Stimulated activated CD8-positive, alpha-beta memory T cell treated with anti-CD3 and anti-CD28 coated beads, Interleukin-7, amount 100 ng/mL, for 24 hours (primary cell): ENCODE data around the gene TUBB6.

Experiments used
- DNase-seq: peaks from one replicate; pipeline ENCODE4 v3.0.0-alpha.2; 2020; ENCODE audit warnings: low read depth

Gene TUBB6

GRCh38 chr18:12338382-12338781 lies 30.3 kb downstream of the TUBB6 start:
- no peak for DNase-seq

DNA sequence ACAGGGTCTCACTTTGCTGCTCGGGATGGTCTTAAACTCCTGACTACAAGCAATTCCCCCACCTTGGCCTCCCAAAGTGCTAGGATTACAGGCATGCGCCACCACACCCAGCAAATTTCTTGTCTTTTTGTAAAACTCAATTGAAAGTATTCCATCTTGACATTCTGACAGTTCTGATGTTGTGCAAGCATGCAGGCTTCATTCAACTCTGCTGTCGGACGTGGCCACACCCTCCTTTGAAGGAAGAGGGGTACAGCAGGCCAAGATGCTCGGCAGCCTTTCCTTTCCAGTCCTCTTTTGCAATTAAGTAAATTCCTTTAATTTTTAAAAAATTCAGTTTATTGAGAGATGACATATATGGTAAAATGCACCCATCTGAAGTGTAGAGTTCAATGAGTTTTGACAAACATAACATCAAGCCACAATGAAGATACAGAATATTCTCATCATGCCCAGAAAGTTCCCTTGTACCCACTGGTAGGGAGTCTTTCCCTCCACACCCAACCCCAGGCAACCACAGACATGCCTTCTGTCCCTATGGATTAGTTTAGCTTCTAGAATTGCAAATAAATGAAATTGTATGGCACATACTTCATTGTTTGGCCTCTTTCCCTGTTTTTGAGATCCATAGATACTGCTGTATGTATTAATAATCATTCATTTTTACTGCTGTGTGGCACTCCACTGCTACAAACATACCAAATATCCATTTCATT lies 33.1 kb downstream of the TUBB6 start:
- no peak for DNase-seq

- DNase-seq: no peak
Observed at GRCh38 chr18:12342661-12343060, 34.6 kb downstream of the TUBB6 start.

DNA sequence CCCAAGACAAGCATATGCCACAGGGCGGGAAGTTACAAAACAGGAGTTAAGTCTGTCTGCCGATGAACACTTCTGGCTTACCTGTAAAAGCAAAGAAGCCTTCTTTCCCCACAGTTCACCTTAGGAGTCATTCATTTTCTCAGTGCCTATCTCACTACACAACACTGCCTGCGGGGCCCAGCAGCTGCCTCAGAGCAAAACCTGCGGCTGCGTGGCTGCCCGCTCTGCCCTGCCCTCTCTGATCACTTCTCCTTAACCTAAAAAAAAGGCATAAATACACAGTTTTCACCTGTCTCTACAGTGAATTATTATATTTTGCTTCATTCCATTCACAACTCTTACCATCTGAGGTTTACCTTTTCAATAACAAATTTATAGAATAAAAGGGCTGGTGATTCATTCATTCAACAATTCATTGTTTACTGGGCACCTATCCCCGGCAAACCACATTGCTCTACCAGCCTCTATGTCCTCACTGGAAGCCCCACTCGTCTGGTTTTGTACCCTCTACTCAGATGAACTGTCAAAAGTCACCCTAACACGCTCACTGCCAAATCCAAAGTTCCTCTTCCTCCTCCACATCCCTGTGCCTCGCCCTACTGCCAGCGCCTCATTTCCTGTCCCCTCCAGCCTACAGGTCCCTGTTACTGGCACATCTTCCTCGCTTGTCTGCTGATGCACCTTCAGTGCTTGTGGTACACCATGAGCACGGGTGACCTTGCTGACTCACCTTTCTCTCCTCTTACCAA lies 37.6 kb downstream of the TUBB6 start:
- DNase-seq: no peak

DNA sequence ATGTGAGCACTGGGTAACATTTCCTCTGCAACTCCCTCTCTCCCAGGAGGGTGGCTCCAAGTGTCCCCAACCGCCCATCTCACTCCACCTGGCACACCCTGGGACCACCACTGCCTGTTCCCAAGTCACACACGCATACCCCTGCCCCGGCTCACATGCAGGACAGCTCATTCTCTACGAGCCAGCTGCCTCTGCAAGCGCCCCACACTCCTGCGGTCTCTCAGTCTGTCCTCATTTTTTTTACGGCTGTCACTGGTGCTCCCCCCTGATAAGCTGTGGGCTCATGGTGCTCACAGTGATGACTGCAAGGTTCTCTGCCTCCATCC lies 38.2 kb downstream of the TUBB6 start:
- no peak for DNase-seq

- no peak for DNase-seq
Observed at GRCh38 chr18:12347895-12348294, 39.9 kb downstream of the TUBB6 start.

- no peak for DNase-seq
Observed at GRCh38 chr18:12352188-12352587, 44.1 kb downstream of the TUBB6 start.

DNA sequence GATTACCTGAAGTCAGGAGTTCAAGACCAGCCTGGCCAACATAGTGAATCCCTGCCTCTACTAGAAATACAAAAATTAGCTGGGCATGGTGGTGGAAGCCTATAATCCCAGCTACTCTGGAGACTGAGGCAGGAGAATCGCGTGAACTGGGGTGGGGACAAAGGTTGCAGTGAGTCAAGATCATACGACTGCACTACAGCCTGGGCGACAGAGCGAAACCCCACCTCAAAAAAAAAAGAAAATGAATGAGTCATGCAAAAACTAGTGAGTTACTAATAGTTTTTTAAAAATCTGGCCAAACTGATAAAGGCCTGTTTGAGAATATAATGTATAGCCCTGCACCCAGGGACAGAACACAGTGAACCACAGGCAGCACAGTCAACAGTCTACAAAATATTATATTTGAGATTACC lies 51.5 kb downstream of the TUBB6 start:
- no peak for DNase-seq

DNA sequence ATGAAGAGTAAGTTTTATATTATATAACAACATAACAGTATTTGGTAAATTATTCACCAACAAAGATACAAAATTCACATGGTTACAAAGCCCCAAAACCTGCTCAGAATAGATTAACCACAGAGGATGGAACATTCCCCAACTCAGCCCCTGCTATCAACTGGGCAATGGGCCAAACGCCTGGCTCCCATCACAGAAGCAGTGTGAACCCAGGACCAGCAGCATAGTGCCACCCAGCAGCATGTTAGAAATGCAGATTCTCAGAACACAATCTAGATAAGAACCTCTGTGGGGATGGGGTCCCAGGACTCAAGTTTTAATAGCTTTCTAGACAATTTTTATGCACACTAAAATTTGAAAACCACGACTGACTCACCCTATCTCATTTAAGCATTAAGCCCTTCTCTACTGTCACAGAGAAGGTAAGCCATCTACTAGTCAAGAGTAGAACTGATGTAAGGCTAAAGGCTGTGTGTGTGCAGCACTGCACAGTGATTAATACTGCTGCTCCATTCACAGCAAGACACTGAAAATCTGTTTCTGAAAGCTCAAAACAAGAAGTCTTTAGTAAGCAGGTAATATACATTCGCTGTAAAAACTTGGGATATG lies 53.8 kb downstream of the TUBB6 start:
- no peak for DNase-seq

DNA sequence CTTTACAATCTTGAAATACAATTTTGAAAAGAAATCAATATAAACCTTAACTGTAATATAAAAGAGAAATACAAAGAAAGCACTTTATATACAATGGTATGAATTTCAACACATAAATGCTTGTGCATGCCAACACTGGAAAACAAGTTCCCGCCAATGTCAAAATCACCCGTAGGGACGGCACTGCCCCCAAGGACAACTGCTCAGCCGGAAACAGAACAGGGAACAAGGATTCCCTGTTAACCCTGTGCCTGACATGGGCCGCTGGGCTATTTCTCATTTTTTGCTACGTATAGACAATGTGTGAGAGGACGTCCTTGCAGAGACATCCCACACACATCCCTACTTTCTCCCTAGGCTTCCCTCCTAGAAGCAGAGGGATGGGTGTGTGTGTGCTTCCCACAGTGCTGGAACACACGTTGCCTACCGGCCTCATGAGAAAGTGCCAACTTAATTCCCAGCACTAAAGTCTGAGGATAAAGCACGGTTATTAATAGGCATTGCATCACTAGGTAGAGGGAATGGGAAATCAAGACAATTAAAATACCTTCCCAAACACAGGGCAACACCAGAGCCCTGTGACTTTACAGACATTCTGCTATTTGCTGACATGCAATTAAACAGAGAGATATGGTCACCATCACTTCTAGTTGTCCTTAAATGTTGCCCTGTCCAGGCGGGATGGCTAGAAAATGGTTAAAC lies 54.6 kb downstream of the TUBB6 start:
- DNase-seq: no peak

DNA sequence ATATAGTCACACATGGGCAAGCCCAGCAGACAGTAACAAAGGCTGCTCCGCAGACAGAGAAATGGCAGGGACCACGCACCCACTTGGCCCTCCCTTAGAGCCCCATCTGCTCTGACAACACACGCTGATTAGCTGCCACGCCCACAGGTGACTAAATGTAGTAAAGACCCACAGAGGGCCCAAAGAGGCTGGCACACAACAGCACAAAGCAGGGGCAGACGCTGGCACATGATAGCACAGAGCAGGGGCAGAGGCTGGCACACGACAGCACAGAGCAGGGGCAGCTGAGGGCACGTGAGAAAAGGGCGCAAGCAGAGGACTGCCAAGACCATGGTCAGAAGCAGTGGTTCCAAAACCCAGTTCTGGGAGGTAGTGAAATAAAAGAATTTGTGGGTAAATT lies 58.3 kb downstream of the TUBB6 start:
- DNase-seq: no peak

GRCh38 chr18:12366784-12367183 lies 58.7 kb downstream of the TUBB6 start:
- DNase-seq: no peak

DNA sequence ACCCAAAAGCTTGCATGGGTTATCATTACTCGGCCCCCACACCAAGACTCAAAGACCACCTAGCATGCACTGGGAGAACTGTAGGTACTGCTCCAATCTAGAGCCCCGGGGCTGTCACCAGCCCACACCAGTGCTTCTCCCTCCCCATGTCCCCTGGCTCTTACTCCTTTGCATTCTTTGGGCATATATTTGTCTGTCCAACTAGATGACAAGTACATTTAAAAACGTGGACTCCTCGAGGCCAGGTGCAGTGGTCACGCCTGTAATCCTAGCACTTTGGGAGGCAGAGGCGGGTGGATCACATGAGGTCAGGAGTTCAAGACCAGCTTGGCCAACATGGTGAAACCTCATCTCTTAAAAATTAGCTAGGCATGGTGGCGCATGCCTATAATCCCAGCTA lies 61.2 kb downstream of the TUBB6 start:
- no peak for DNase-seq

GRCh38 chr18:12371590-12371989 lies 63.5 kb downstream of the TUBB6 start:
- DNase-seq: no peak

DNA sequence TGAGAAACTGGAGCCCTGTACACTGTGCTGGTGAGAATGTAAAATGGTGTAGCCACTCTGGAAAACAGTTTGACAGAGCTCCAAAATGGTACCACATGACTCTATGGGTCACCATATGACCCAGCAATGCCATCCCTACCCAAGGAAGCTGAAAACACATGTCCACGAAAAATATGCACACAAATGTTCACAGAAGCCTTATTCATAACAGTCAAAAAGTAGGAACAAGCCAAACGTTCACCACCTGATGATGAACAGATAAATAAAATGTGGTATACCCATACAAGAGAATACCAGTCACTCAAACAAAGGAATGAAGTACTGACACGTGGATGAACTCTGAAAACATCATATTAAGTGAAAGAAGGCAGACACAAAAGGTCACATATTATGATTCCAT lies 64.4 kb downstream of the TUBB6 start:
- DNase-seq: no peak

GRCh38 chr18:12373116-12373770 lies 65.2 kb downstream of the TUBB6 start:
- DNase-seq: no peak

DNA sequence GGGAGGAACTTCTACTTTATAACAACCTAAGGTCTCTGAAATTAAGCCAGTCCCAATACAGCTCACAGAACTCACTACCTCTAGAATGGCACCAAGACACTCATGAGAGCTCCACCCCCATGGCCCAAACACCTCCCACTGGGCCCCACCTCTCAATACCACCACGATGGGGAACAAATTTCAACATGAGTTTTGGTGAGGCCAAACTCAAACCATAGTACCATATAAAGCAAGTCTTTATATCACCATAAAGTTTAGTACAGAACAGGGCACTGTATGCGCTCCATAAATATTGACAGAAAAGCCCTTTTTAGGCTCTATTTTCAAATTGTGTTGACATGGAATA lies 65.7 kb downstream of the TUBB6 start:
- no peak for DNase-seq

GRCh38 chr18:12374401-12374800 lies 66.4 kb downstream of the TUBB6 start:
- no peak for DNase-seq
